OCI-LY7 (cell line): ENCODE results near the gene HIRIP3. TPM values are rescaled to one million over a fixed set of nuclear protein-coding genes. Genes with fewer than 3 reads are reported as not detected.

Experiments
- BruUV-seq: library from RNA; stranded (reverse); fragments of 400-500 nt; replicated peaks from 2 replicates; lab custom pipeline; 2021; lab: Mats Ljungman, UMichigan
- CTCF ChIA-PET: fragments of 300-600 bp; sonication (Branson Sonifier 250); formaldehyde crosslinking; loops from one replicate; lab custom pipeline; 2022; ENCODE audit warnings: antibody characterized with exemption; ENCODE audit not compliant: unreplicated experiment; lab: Charles Lee
- POLR2A ChIA-PET: fragments of 300-600 bp; sonication (Branson Sonifier 250); formaldehyde crosslinking; loops from one replicate; lab custom pipeline; 2022; ENCODE audit warnings: antibody characterized with exemption; lab: Charles Lee
- DNase-seq: peaks from one replicate; pipeline ENCODE4 v3.0.0-alpha.2; 2015; ENCODE audit warnings: low spot score
- H2AFZ ChIP-seq: fragments of 200-600 bp; sonication (generic), shearing (Covaris generic); 2 replicates; pipeline ENCODE4 v1.6.1; 2014; ENCODE audit warnings: mild to moderate bottlenecking, antibody characterized with exemption, low read length, moderate library complexity
- H3K27ac ChIP-seq: fragments of 200-600 bp; sonication (generic); 2 replicates; pipeline ENCODE4 v1.5.1; 2014; ENCODE audit warnings: mixed run types, low read depth, mild to moderate bottlenecking, moderate library complexity, low read length, inconsistent platforms; ENCODE audit not compliant: poor library complexity, severe bottlenecking
- H3K36me3 ChIP-seq: fragments of 200-600 bp; sonication (generic); 2 replicates; pipeline ENCODE4 v1.6.1; 2014; ENCODE audit warnings: mild to moderate bottlenecking, antibody characterized with exemption, low read length, moderate library complexity, mixed read lengths; ENCODE audit not compliant: insufficient read depth
- H3K4me1 ChIP-seq: fragments of 200-600 bp; sonication (generic); 2 replicates; pipeline ENCODE4 v1.5.1; 2014; ENCODE audit warnings: mild to moderate bottlenecking, low read length; ENCODE audit not compliant: insufficient read depth, poor library complexity, severe bottlenecking
- H3K4me2 ChIP-seq: fragments of 200-600 bp; sonication (generic); 2 replicates; pipeline ENCODE4 v1.6.1; 2014; ENCODE audit warnings: mild to moderate bottlenecking, low read length
- H3K4me3 ChIP-seq: fragments of 200-600 bp; sonication (generic); 2 replicates; pipeline ENCODE4 v1.5.1; 2014; ENCODE audit warnings: mild to moderate bottlenecking, low read depth, low read length; ENCODE audit not compliant: poor library complexity, severe bottlenecking
- H3K79me2 ChIP-seq: fragments of 200-600 bp; sonication (generic); 2 replicates; pipeline ENCODE4 v1.6.1; 2016; ENCODE audit warnings: low read depth, mild to moderate bottlenecking, low read length, moderate library complexity, mixed read lengths; ENCODE audit not compliant: insufficient read depth
- H3K9me2 ChIP-seq: fragments of 200-600 bp; sonication (generic); 2 replicates; pipeline ENCODE4 v1.6.1; 2016; ENCODE audit warnings: mild to moderate bottlenecking, low read length, mixed read lengths; ENCODE audit not compliant: insufficient read depth
- H3K9me3 ChIP-seq: fragments of 200-600 bp; sonication (generic); 2 replicates; pipeline ENCODE4 v1.6.1; 2014; ENCODE audit warnings: mild to moderate bottlenecking, mixed run types, low read length, mixed read lengths
- H4K20me1 ChIP-seq: fragments of 200-600 bp; sonication (generic); 2 replicates; pipeline ENCODE4 v1.6.1; 2014; ENCODE audit warnings: mild to moderate bottlenecking, antibody characterized with exemption, low read length, moderate library complexity, mixed read lengths; ENCODE audit not compliant: insufficient read depth
- EZH2phosphoT487 ChIP-seq: fragments of 200-600 bp; sonication (generic); IDR thresholded peaks from 2 replicates; pipeline ENCODE4 v1.6.1; 2018; ENCODE audit warnings: low read depth, borderline replicate concordance, mild to moderate bottlenecking, mixed run types, antibody characterized with exemption, low read length, moderate library complexity, mixed read lengths
- intact Hi-C: fragments of 100-400 bp; cut with micrococcal nuclease; formaldehyde crosslinking; loops from one replicate; pipeline ENCODE4 v1.10.0; 2022; ENCODE audit not compliant: unreplicated experiment
- total RNA-seq, 2 experiments: library from RNA; depleted of rRNA in 1 of 2; stranded (reverse); fragments of >200 nt in 1 of 2; shearing (Covaris generic) in 1 of 2; gene quantifications; 2 replicates each; pipeline ENCODE4 v1.2.3, GENCODE V29; 2014 to 2022
- TF ChIP-seq, protein P1 (sequence below): fragments of 200-600 bp; sonication (generic); conservative IDR thresholded peaks from 2 replicates; pipeline ENCODE4 v1.5.1; 2014; ENCODE audit warnings: mild to moderate bottlenecking, antibody characterized with exemption, low read length, moderate library complexity, mixed read lengths

Gene HIRIP3
- total RNA-seq, 2 experiments from 2014 or later = 43.2 to 60.4 TPM

- Histone ChIP-seq H4K20me1 (no peaks in the 10 kb centered on the region), H3K27ac (no peak overlapping the region), H3K36me3 (peaks cover 97% of the 10 kb centered on the region), H2AFZ (no peak overlapping the region), H3K79me2 (no peaks in the 10 kb centered on the region), H3K9me3 (no peaks in the 10 kb centered on the region), H3K4me3 (no peak overlapping the region), H3K4me1 (no peaks in the 10 kb centered on the region), H3K4me2 (no peak overlapping the region), H3K9me2 (no peaks in the 10 kb centered on the region)
- no TSS peak for BruUV-seq
- intact Hi-C loops = no loop called here
- ChIA-PET POLR2A (no interaction called here), CTCF (no interaction called here)
- TF ChIP-seq EZH2phosphoT487 = no peak
- TF ChIP-seq, protein P1, sequence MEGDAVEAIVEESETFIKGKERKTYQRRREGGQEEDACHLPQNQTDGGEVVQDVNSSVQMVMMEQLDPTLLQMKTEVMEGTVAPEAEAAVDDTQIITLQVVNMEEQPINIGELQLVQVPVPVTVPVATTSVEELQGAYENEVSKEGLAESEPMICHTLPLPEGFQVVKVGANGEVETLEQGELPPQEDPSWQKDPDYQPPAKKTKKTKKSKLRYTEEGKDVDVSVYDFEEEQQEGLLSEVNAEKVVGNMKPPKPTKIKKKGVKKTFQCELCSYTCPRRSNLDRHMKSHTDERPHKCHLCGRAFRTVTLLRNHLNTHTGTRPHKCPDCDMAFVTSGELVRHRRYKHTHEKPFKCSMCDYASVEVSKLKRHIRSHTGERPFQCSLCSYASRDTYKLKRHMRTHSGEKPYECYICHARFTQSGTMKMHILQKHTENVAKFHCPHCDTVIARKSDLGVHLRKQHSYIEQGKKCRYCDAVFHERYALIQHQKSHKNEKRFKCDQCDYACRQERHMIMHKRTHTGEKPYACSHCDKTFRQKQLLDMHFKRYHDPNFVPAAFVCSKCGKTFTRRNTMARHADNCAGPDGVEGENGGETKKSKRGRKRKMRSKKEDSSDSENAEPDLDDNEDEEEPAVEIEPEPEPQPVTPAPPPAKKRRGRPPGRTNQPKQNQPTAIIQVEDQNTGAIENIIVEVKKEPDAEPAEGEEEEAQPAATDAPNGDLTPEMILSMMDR = no peak
- no peak for DNase-seq
These were observed 7.9 kb downstream of the HIRIP3 start for GRCh38 chr16:29987371-29988085.

GRCh38 chr16:29986931-29987330 lies 8.5 kb downstream of the HIRIP3 start:
- TF ChIP-seq, protein P1 = no peak
- TF ChIP-seq EZH2phosphoT487 = no peak
- H2AFZ ChIP-seq = no peak overlapping the region
- no peak overlapping the region for H3K4me3 ChIP-seq
- DNase-seq = no peak
- intact Hi-C loops = no loop called here
- H3K27ac ChIP-seq = no peak overlapping the region
- no peaks in the 10 kb centered on the region for H4K20me1 ChIP-seq
- H3K9me3 ChIP-seq = no peaks in the 10 kb centered on the region
- H3K79me2 ChIP-seq = no peaks in the 10 kb centered on the region
- H3K36me3 ChIP-seq = peaks cover 97% of the 10 kb centered on the region
- H3K4me1 ChIP-seq = no peaks in the 10 kb centered on the region
- no peaks in the 10 kb centered on the region for H3K9me2 ChIP-seq
- ChIA-PET POLR2A (no interaction called here), CTCF (no interaction called here)
- H3K4me2 ChIP-seq = no peak overlapping the region
- BruUV-seq = no TSS peak

DNA sequence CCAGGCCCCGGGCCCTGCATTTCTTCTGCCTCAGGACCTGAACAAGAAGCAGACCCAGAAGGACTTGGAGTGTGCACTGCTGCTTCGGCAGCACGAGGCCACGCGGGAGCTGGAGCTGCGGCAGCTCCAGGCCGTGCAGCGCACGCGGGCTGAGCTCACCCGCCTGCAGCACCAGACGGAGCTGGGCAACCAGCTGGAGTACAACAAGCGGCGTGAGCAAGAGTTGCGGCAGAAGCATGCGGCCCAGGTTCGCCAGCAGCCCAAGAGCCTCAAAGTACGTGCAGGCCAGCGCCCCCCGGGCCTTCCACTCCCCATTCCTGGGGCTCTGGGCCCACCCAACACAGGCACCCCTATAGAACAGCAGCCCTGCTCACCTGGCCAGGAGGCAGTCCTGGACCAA lies 9.2 kb downstream of the HIRIP3 start:
- no peaks in the 10 kb centered on the region for H3K79me2 ChIP-seq
- H3K4me2 ChIP-seq = no peak overlapping the region
- H3K36me3 ChIP-seq = peaks cover 97% of the 10 kb centered on the region
- no peaks in the 10 kb centered on the region for H3K9me3 ChIP-seq
- CTCF ChIA-PET = no interaction called here
- H3K4me1 ChIP-seq = no peaks in the 10 kb centered on the region
- H3K9me2 ChIP-seq = no peaks in the 10 kb centered on the region
- no peak for DNase-seq
- no peak overlapping the region for H3K27ac ChIP-seq
- BruUV-seq = no TSS peak
- intact Hi-C loops = no loop called here
- H4K20me1 ChIP-seq = no peaks in the 10 kb centered on the region
- POLR2A ChIA-PET = interaction anchor here (1.3 kb wide), 1 partner anchor 11 kb away, joined by 4 read pairs; no protein-coding TSS in a partner anchor
- TF ChIP-seq EZH2phosphoT487 = no peak
- TF ChIP-seq, protein P1 = no peak
- no peak overlapping the region for H2AFZ ChIP-seq
- no peak overlapping the region for H3K4me3 ChIP-seq
